H1 (cell line): ENCODE results near the gene ASIP. TPM values are rescaled to one million over a fixed set of nuclear protein-coding genes. Genes with fewer than 3 reads are reported as not detected.

Experiments
- CTCF ChIA-PET: fragments of 300-600 bp; sonication (Branson Sonifier 250); formaldehyde crosslinking; loops from one replicate; lab custom pipeline; 2021; ENCODE audit not compliant: partially characterized antibody; lab: Charles Lee
- POLR2A ChIA-PET: fragments of 300-600 bp; sonication (Branson Sonifier 250); formaldehyde crosslinking; loops from one replicate; lab custom pipeline; 2021; ENCODE audit warnings: inconsistent platforms; ENCODE audit not compliant: partially characterized antibody; lab: Charles Lee
- DNase-seq, 2 experiments: peaks; one replicate each; pipeline versions ENCODE4 v3.0.0 to v3.0.0-alpha.2; 2010 to 2022; ENCODE audit warnings: low spot score in 2 of 2, low read depth in 1 of 2, mixed read lengths in 1 of 2
- FAIRE-seq: peaks from 2 replicates; lab custom pipeline; 2011; peaks lifted over from hg19 to GRCh38; lab: Jason Lieb, UNC
- H2AFZ ChIP-seq: 2 replicates; pipeline ENCODE4 v1.8.1; 2012; ENCODE audit warnings: low read length, inconsistent platforms
- H2AK5ac ChIP-seq: 2 replicates; pipeline ENCODE4 v1.6.1; 2013; ENCODE audit warnings: low read depth, low read length
- H2BK120ac ChIP-seq: replicated peaks from 2 replicates; pipeline ENCODE3; 2013; ENCODE audit warnings: low read depth, low read length, inconsistent platforms
- H2BK12ac ChIP-seq: 2 replicates; pipeline ENCODE4 v1.6.1; 2013; ENCODE audit warnings: low read depth, low read length
- H2BK15ac ChIP-seq: 2 replicates; pipeline ENCODE4 v1.6.1; 2013; ENCODE audit warnings: low read length
- H2BK20ac ChIP-seq: 2 replicates; pipeline ENCODE4 v1.6.1; 2013; ENCODE audit warnings: low read length
- H2BK5ac ChIP-seq: 2 replicates; pipeline ENCODE4 v1.6.1; 2013; ENCODE audit warnings: low read depth, low read length
- H3K14ac ChIP-seq: 2 replicates; pipeline ENCODE4 v1.6.1; 2013; ENCODE audit warnings: inconsistent platforms; ENCODE audit not compliant: insufficient read length
- H3K18ac ChIP-seq: 2 replicates; pipeline ENCODE4 v1.6.1; 2013; ENCODE audit warnings: low read length; ENCODE audit errors: extremely low read depth
- H3K23ac ChIP-seq: 2 replicates; pipeline ENCODE4 v1.6.1; 2013; ENCODE audit warnings: inconsistent platforms; ENCODE audit not compliant: insufficient read length
- H3K23me2 ChIP-seq: 2 replicates; pipeline ENCODE4 v1.6.1; 2013; ENCODE audit warnings: low read depth, low read length
- H3K27ac ChIP-seq: 2 replicates; pipeline ENCODE4 v1.6.1; 2011; ENCODE audit warnings: low read depth, low read length, inconsistent platforms
- H3K27me3 ChIP-seq, 4 experiments: replicated peaks in 1 of 4; 1 replicate in 1 of 4; 2 replicates in 3 of 4; pipeline versions ENCODE4 v1.6.1 to v1.8.1; 2011 to 2013; ENCODE audit warnings: low read length in 3 of 4, mild to moderate bottlenecking in 3 of 4, inconsistent platforms in 2 of 4, mixed read lengths in 2 of 4, moderate library complexity in 1 of 4; ENCODE audit not compliant: control insufficient read depth in 3 of 4, insufficient read depth in 3 of 4; ENCODE audit errors: extremely low read depth in 1 of 4
- H3K36me3 ChIP-seq, 4 experiments: 2 replicates each; pipeline versions ENCODE4 v1.6.1 to v1.8.1; 2011 to 2013; ENCODE audit warnings: mild to moderate bottlenecking in 4 of 4, low read length in 3 of 4, moderate library complexity in 2 of 4, control low read depth in 1 of 4, inconsistent platforms in 1 of 4; ENCODE audit not compliant: insufficient read depth in 4 of 4, control insufficient read depth in 2 of 4
- H3K4ac ChIP-seq: replicated peaks from 2 replicates; pipeline ENCODE3; 2013; ENCODE audit warnings: low read length, low read depth, mixed read lengths, inconsistent platforms; ENCODE audit not compliant: insufficient read length
- H3K4me1 ChIP-seq, 4 experiments: replicated peaks in 1 of 4; 1 replicate in 1 of 4; 2 replicates in 3 of 4; pipeline versions ENCODE4 v1.6.1 to v1.8.1; 2011 to 2013; ENCODE audit warnings: low read length in 3 of 4, inconsistent platforms in 2 of 4, mixed read lengths in 1 of 4; ENCODE audit not compliant: insufficient read depth in 4 of 4, control insufficient read depth in 3 of 4
- H3K4me2 ChIP-seq, 2 experiments: 2 replicates each; pipeline versions ENCODE4 v1.6.1 to v1.8.1; 2011 to 2013; ENCODE audit warnings: low read depth in 2 of 2, low read length in 2 of 2, control low read depth in 1 of 2, inconsistent platforms in 1 of 2, mild to moderate bottlenecking in 1 of 2; ENCODE audit not compliant: insufficient read depth in 1 of 2
- H3K4me3 ChIP-seq, 4 experiments: fragments of 200-600, 300-600 bp in 1 of 4; sonication (generic), shearing (Covaris generic), sonication (Bioruptor Twin) in 1 of 4; 2 replicates each; pipeline versions ENCODE4 v1.5.1 to v1.8.1; 2011 to 2016; ENCODE audit warnings: low read length in 4 of 4, low read depth in 3 of 4, control low read depth in 2 of 4, inconsistent platforms in 2 of 4, mild to moderate bottlenecking in 2 of 4, mixed read lengths in 1 of 4, moderate library complexity in 1 of 4; ENCODE audit not compliant: insufficient read depth in 2 of 4; ENCODE audit errors: extremely low read depth in 1 of 4
- H3K56ac ChIP-seq: replicated peaks from 2 replicates; pipeline ENCODE3; 2013; ENCODE audit warnings: low read depth, mild to moderate bottlenecking, mixed read lengths, low read length, inconsistent platforms; ENCODE audit not compliant: insufficient read length
- H3K79me1 ChIP-seq: 2 replicates; pipeline ENCODE4 v1.6.1; 2013; ENCODE audit warnings: low read depth, low read length, control low read depth
- H3K79me2 ChIP-seq, 2 experiments: 2 replicates each; pipeline versions ENCODE4 v1.6.1 to v1.8.1; 2012 to 2013; ENCODE audit warnings: low read length in 2 of 2, mild to moderate bottlenecking in 2 of 2, inconsistent platforms in 1 of 2; ENCODE audit not compliant: insufficient read depth in 2 of 2, control insufficient read depth in 1 of 2
- H3K9ac ChIP-seq, 4 experiments: replicated peaks in 1 of 4; 1 replicate in 1 of 4; 2 replicates in 3 of 4; pipeline versions ENCODE4 v1.6.1 to v1.8.1; 2011 to 2013; ENCODE audit warnings: low read depth in 3 of 4, low read length in 3 of 4, control low read depth in 2 of 4, mild to moderate bottlenecking in 2 of 4, moderate library complexity in 2 of 4, inconsistent platforms in 1 of 4; ENCODE audit errors: extremely low read depth in 1 of 4
- H3K9me3 ChIP-seq, 2 experiments: 2 replicates each; pipeline versions ENCODE4 v1.6.1 to v1.8.1; 2012 to 2013; ENCODE audit warnings: mild to moderate bottlenecking in 2 of 2, moderate library complexity in 2 of 2, control low read depth in 1 of 2, inconsistent platforms in 1 of 2, low read depth in 1 of 2, low read length in 1 of 2, mixed read lengths in 1 of 2; ENCODE audit not compliant: insufficient read depth in 2 of 2
- H4K20me1 ChIP-seq, 2 experiments: replicated peaks in 1 of 2; 2 replicates each; pipeline versions ENCODE3 to v1.8.1; 2011 to 2013; ENCODE audit warnings: inconsistent platforms in 2 of 2, low read length in 2 of 2, mild to moderate bottlenecking in 1 of 2; ENCODE audit not compliant: insufficient read depth in 2 of 2, control insufficient read depth in 1 of 2
- H4K5ac ChIP-seq: 2 replicates; pipeline ENCODE4 v1.6.1; 2013; ENCODE audit warnings: low read length, low read depth, mixed read lengths, inconsistent platforms; ENCODE audit not compliant: insufficient read length
- H4K8ac ChIP-seq: 2 replicates; pipeline ENCODE4 v1.8.0; 2013; ENCODE audit warnings: mild to moderate bottlenecking, moderate library complexity, low read length, inconsistent platforms; ENCODE audit not compliant: insufficient read depth; ENCODE audit errors: extremely low read depth
- H4K91ac ChIP-seq: replicated peaks from 2 replicates; pipeline ENCODE3; 2013; ENCODE audit warnings: low read length, mixed read lengths, inconsistent platforms; ENCODE audit not compliant: insufficient read length
- ASH2L ChIP-seq: fragments of 200-600, 300-600 bp; sonication (generic); IDR thresholded peaks from one replicate; pipeline ENCODE4 v1.7.1; 2017; ENCODE audit warnings: low read length
- polyA plus RNA-seq, 7 experiments: library from polyadenylated mRNA; depleted of rRNA in 3 of 7; stranded (reverse) in 5 of 7; unstranded in 2 of 7; fragments of >200 nt in 5 of 7; fragments of 200-250 nt in 2 of 7; gene quantifications; 1 replicate in 5 of 7; 2 replicates in 1 of 7; 4 replicates in 1 of 7; pipeline versions ENCODE4 v1.2.1 to v1.2.3, GENCODE V29; 2011 to 2013; ENCODE audit warnings: missing spikeins in 2 of 7, mixed read lengths in 2 of 7
- total RNA-seq: library from RNA; stranded (reverse); fragmentation: NEBNext Ultra II Directional; extraction: Animal tissue kit (Norgen Biotek cat#: 25700); gene quantifications from 2 replicates; pipeline ENCODE4 v1.2.1, GENCODE V29; 2021

ASIP gene
- total and polyA plus RNA-seq, 2 of the 8 experiments (the other 6 are each of a cell fraction or from before 2014, with no cell fraction given) = not detected

DNA sequence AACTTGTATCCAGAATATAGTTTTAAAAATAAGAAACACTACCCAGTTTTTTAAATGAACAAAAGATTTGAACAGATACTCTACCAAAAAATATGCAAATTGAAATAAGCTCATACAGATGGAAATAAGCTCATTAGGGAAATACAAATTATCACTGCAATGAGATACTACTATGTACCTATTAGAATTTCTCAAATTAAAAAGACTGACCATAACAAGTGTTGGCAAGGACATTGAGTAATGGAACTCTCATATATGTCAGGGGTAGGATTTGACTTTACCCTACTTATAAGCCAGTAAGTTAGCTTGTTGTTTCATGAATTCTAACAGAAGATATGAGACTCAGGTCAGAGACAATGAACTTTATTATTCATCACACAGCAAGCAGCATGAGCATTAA is 9.6 kb upstream of the ASIP start:
- Histone ChIP-seq H3K14ac (no peak overlapping the region), H3K79me1 (no peaks in the 10 kb centered on the region)
- no peak for TF ChIP-seq ASH2L

More for the DNA sequence above, 9.6 kb upstream of the ASIP start:
- H2BK120ac ChIP-seq = no peak overlapping the region
- H2AFZ ChIP-seq = no peak overlapping the region
- no peak overlapping the region for H3K4ac ChIP-seq
- H3K23me2 ChIP-seq = no peaks in the 10 kb centered on the region; the same call in 1 of the 2 replicates
- H3K79me2 ChIP-seq = no peaks in the 10 kb centered on the region
- no peak overlapping the region for H3K4me3 ChIP-seq
- no peak overlapping the region for H4K91ac ChIP-seq
- no peak overlapping the region for H3K27ac ChIP-seq
- peaks cover 0 to 9% of the 10 kb centered on the region in 2 experiments; a peak in 1 of 4 replicates for H3K9me3 ChIP-seq
- no peaks in the 10 kb centered on the region for H3K27me3 ChIP-seq
- H3K4me1 ChIP-seq = no peaks in the 10 kb centered on the region
- H2BK5ac ChIP-seq = no peak overlapping the region
- FAIRE-seq (no peak), DNase-seq (no peak)
- CTCF ChIA-PET = interaction anchor here (0.8 kb wide), 1 partner anchor 13 kb away, joined by 5 read pairs; no protein-coding TSS in a partner anchor
- H3K56ac ChIP-seq = no peak overlapping the region
- no peak overlapping the region for H2BK20ac ChIP-seq
- no peaks in the 10 kb centered on the region for H3K36me3 ChIP-seq
- no peak overlapping the region for H2BK12ac ChIP-seq
- no peak overlapping the region for H4K8ac ChIP-seq
- no peak overlapping the region for H2AK5ac ChIP-seq
- H4K20me1 ChIP-seq = no peaks in the 10 kb centered on the region
- POLR2A ChIA-PET = interaction anchor here (0.8 kb wide), 1 partner anchor 17 kb away, joined by 3 read pairs; no protein-coding TSS in a partner anchor
- H4K5ac ChIP-seq = no peak overlapping the region
- H3K9ac ChIP-seq = no peak overlapping the region
- no peak overlapping the region for H3K18ac ChIP-seq
- H2BK15ac ChIP-seq = no peak overlapping the region
- no peak overlapping the region for H3K23ac ChIP-seq
- H3K4me2 ChIP-seq = no peak overlapping the region
